ENCODE data around the gene POU2F2. TPM values are rescaled to one million over a fixed set of nuclear protein-coding genes. Genes with fewer than 3 reads are reported as not detected.

POU2F2 gene
- total RNA-seq, 4 donors from 2014 or later = 0.55 to 3.2 (median 0.77) TPM; not detected in 1

Small RNAs within 50 kb of the gene (microRNA-seq; reads per million reads assigned to microRNA genes)
- gene MIR4323 (ENCODE audit: borderline microRNAs expressed, borderline replicate concordance) = not detected

Small RNAs within 50 kb of the gene (small RNA-seq; reads per million reads assigned to genes)
- not detected for gene MIR4323

Other genes starting within 250 kb of the POU2F2 start
- gene ARHGEF1, start 249.3 kb downstream of the POU2F2 start, total RNA-seq = 100 to 1,000 TPM in 1 of 4 donors, 10 to 100 TPM in 3; 13.5 to 118 (median 37.1) TPM
- gene ERFL, start 204.0 kb downstream of the POU2F2 start, total RNA-seq = 1 to 10 TPM in 1 of 4 donors, not detected in 3; 1.7 TPM
- 100 to 1,000 TPM in 3 of 4 donors, 10 to 100 TPM in 1; 83.0 to 223 (median 178) TPM for gene RABAC1, start 173.1 kb downstream of the POU2F2 start, total RNA-seq
- gene ATP1A3, start 138.2 kb downstream of the POU2F2 start, total RNA-seq = under 1 TPM in 1 of 4 donors, not detected in 3; 0.55 TPM
- gene GRIK5, start 62.2 kb downstream of the POU2F2 start, total RNA-seq = 10 to 100 TPM in 1 of 4 donors, 1 to 10 TPM in 2, not detected in 1; 5.6 to 17.8 (median 7.0) TPM
- gene ZNF574, start 56.3 kb downstream of the POU2F2 start, total RNA-seq = 10 to 100 TPM in 3 of 4 donors, 1 to 10 TPM in 1; 5.6 to 19.9 (median 14.1) TPM
- gene DEDD2, start 85.2 kb upstream of the POU2F2 start, total RNA-seq = 100 to 1,000 TPM in 1 of 4 donors, 10 to 100 TPM in 2, 1 to 10 TPM in 1; 8.2 to 127 (median 23.0) TPM
- 10 to 100 TPM in 2 of 4 donors, 1 to 10 TPM in 2; 1.0 to 20.6 (median 8.4) TPM for gene ZNF526, start 87.9 kb upstream of the POU2F2 start, total RNA-seq
- gene GSK3A, start 110.2 kb upstream of the POU2F2 start, total RNA-seq = 10 to 100 TPM in 3 of 4 donors, 1 to 10 TPM in 1; 3.5 to 44.3 (median 34.4) TPM
- 100 to 1,000 TPM in 1 of 4 donors, 10 to 100 TPM in 3; 14.1 to 141 (median 42.9) TPM for gene ERF, start 122.7 kb upstream of the POU2F2 start, total RNA-seq
- 100 to 1,000 TPM in 1 of 4 donors, 10 to 100 TPM in 3; 28.7 to 155 (median 47.4) TPM for gene CIC, start 136.8 kb upstream of the POU2F2 start, total RNA-seq
- gene PRR19, start 169.7 kb upstream of the POU2F2 start, total RNA-seq = under 1 TPM in 1 of 4 donors, not detected in 3; 0.14 TPM
- 10 to 100 TPM in 2 of 4 donors, 1 to 10 TPM in 1, not detected in 1; 5.6 to 35.0 (median 19.4) TPM for gene PAFAH1B3, start 170.2 kb upstream of the POU2F2 start, total RNA-seq
- under 1 TPM in 1 of 4 donors, not detected in 3; 0.69 TPM for gene TMEM145, start 180.9 kb upstream of the POU2F2 start, total RNA-seq
- 10 to 100 TPM in 3 of 4 donors, 1 to 10 TPM in 1; 3.6 to 30.0 (median 19.1) TPM for gene MEGF8, start 193.2 kb upstream of the POU2F2 start, total RNA-seq

Data from uterus (tissue), 4 donors.